Stimulated activated CD4-positive, alpha-beta T cell treated with anti-CD3 and anti-CD28 coated beads, Interleukin-15, amount 100 ng/mL, for 24 hours (primary cell): ENCODE measurements around the gene CENPE.

Experiments
- DNase-seq: peaks from one replicate; pipeline ENCODE4 v3.0.0-alpha.2; 2020

The CENPE gene

GRCh38 chr4:103074744-103075434 lies 123.3 kb downstream of the CENPE start:
- no peak for DNase-seq

DNA sequence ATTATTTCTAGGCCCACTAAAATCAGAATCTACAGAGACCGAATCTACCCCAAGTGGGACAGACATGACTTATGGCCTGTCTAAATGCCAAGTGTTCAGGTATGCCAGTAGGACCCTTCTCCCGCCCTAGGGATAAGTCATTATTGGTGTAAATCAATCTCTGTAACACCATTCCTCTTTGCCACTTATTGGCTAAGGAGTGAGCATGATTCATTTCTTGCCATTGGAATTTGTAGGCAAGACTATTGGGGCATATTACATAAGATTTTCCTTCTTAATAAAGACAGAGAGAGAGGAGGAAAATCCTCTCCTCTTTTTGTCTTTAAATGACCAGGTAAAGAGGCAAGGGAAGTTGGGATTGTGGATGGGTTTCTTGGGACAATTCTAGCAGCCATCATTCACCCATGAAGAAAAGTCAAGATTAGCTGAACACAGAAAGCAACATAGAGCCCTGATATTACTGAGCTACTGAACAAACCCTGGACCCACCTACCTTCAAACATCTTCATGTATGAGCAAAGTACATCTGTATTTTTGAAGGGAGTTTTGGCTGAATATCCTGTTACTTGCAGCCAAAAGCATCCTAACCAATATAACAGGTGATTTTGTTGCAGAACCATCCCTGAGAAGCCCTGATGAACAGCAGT lies 124.2 kb downstream of the CENPE start:
- DNase-seq = no peak

GRCh38 chr4:103067841-103068547 lies 130.1 kb downstream of the CENPE start:
- no peak for DNase-seq

- DNase-seq = no peak
These were observed 137.5 kb downstream of the CENPE start for GRCh38 chr4:103060453-103061148.
